Endothelial cell of umbilical vein (primary cell): ENCODE data around the gene LRRC37B. TPM values are rescaled to one million over a fixed set of nuclear protein-coding genes. Genes with fewer than 3 reads are reported as not detected.

ENCODE experiments used
- BruUV-seq: library from RNA; stranded (reverse); fragments of 400-500 nt; replicated peaks from 2 replicates; lab custom pipeline; 2021; lab: Mats Ljungman, UMichigan
- CTCF ChIA-PET: fragments of 300-600, 350-600 bp; sonication (Branson Sonifier 250); formaldehyde crosslinking; loops from one replicate; lab custom pipeline; 2021; ENCODE audit warnings: antibody characterized with exemption, inconsistent platforms; lab: Charles Lee
- POLR2A ChIA-PET: fragments of 300-600, 350-600 bp; sonication (Branson Sonifier 250); formaldehyde crosslinking; loops from one replicate; lab custom pipeline; 2021; ENCODE audit warnings: antibody characterized with exemption, inconsistent platforms; lab: Charles Lee
- DNase-seq: peaks from one replicate; pipeline ENCODE4 v3.0.0-alpha.2; 2011; ENCODE audit warnings: low read depth, low spot score
- FAIRE-seq: peaks from 2 replicates; lab custom pipeline; 2011; peaks lifted over from hg19 to GRCh38; lab: Jason Lieb, UNC
- H2AFZ ChIP-seq: 2 replicates; pipeline ENCODE4 v1.6.0; 2012; ENCODE audit warnings: low read depth, low read length, control low read depth, inconsistent platforms
- H3K27ac ChIP-seq: 2 replicates; pipeline ENCODE4 v1.5.1; 2011; ENCODE audit warnings: low read depth, mild to moderate bottlenecking, control low read depth, low read length, moderate library complexity; ENCODE audit not compliant: insufficient read depth
- H3K27me3 ChIP-seq, 2 experiments: 2 replicates each; pipeline versions ENCODE4 v1.6.0 to v1.6.1; 2011; ENCODE audit warnings: low read length in 2 of 2, mixed read lengths in 1 of 2; ENCODE audit not compliant: control insufficient read depth in 2 of 2, insufficient read depth in 2 of 2
- H3K36me3 ChIP-seq, 2 experiments: 2 replicates in 1 of 2; 3 replicates in 1 of 2; pipeline ENCODE4 v1.5.1; 2011; ENCODE audit warnings: low read length in 2 of 2, mild to moderate bottlenecking in 1 of 2, moderate library complexity in 1 of 2; ENCODE audit not compliant: control insufficient read depth in 2 of 2, insufficient read depth in 2 of 2; ENCODE audit errors: extremely low read depth in 1 of 2
- H3K4me1 ChIP-seq: 3 replicates; pipeline ENCODE4 v1.5.1; 2011; ENCODE audit warnings: mild to moderate bottlenecking, low read length; ENCODE audit not compliant: control insufficient read depth, insufficient read depth; ENCODE audit errors: extremely low read depth
- H3K4me2 ChIP-seq: 2 replicates; pipeline ENCODE4 v1.6.1; 2011; ENCODE audit warnings: low read length, control low read depth, mixed read lengths; ENCODE audit not compliant: insufficient read depth
- H3K4me3 ChIP-seq, 3 experiments: fragments of 200-600 bp in 1 of 3; sonication (generic), shearing (Covaris generic) in 1 of 3; replicated peaks in 1 of 3; 2 replicates each; pipeline ENCODE4 v1.5.1; 2011 to 2016; ENCODE audit warnings: control low read depth in 3 of 3, low read length in 3 of 3, mild to moderate bottlenecking in 2 of 3, inconsistent platforms in 1 of 3, low read depth in 1 of 3, moderate library complexity in 1 of 3; ENCODE audit not compliant: insufficient read depth in 1 of 3
- H3K79me2 ChIP-seq: 2 replicates; pipeline ENCODE4 v1.6.0; 2012; ENCODE audit warnings: low read length, inconsistent platforms; ENCODE audit not compliant: control insufficient read depth, insufficient read depth
- H3K9ac ChIP-seq: replicated peaks from 2 replicates; pipeline ENCODE3; 2011; ENCODE audit warnings: low read length, control low read depth; ENCODE audit not compliant: insufficient read depth; ENCODE audit errors: extremely low read depth
- H3K9me1 ChIP-seq: replicated peaks from 3 replicates; pipeline ENCODE4 v1.6.0; 2011; ENCODE audit warnings: mild to moderate bottlenecking, low read length; ENCODE audit not compliant: control insufficient read depth, insufficient read depth; ENCODE audit errors: extremely low read depth
- H3K9me3 ChIP-seq: replicated peaks from 2 replicates; pipeline ENCODE4 v1.5.1; 2012; ENCODE audit warnings: low read length, inconsistent platforms; ENCODE audit not compliant: control insufficient read depth, insufficient read depth
- H4K20me1 ChIP-seq: replicated peaks from 2 replicates; pipeline ENCODE3; 2011; ENCODE audit warnings: mild to moderate bottlenecking, low read length; ENCODE audit not compliant: control insufficient read depth, insufficient read depth; ENCODE audit errors: extremely low read depth
- EZH2 ChIP-seq: IDR thresholded peaks from 2 replicates; pipeline ENCODE4 v1.6.1; 2012; ENCODE audit warnings: borderline replicate concordance, low read depth, mild to moderate bottlenecking, moderate library complexity, low read length, inconsistent platforms; ENCODE audit not compliant: severe bottlenecking
- FOS ChIP-seq: IDR thresholded peaks from 2 replicates; pipeline ENCODE4 v1.6.1; 2011; ENCODE audit warnings: mild to moderate bottlenecking, low read length, moderate library complexity, borderline replicate concordance; ENCODE audit not compliant: insufficient read depth
- GATA2 ChIP-seq: IDR thresholded peaks from 2 replicates; pipeline ENCODE4 v1.7.0; 2011; ENCODE audit warnings: low read depth, mild to moderate bottlenecking, moderate library complexity, mixed read lengths, low read length; ENCODE audit not compliant: insufficient read length, insufficient read depth
- JUN ChIP-seq: IDR thresholded peaks from 2 replicates; pipeline ENCODE4 v1.6.1; 2011; ENCODE audit warnings: borderline replicate concordance, low read depth; ENCODE audit not compliant: insufficient read length, insufficient read depth
- MYC ChIP-seq: IDR thresholded peaks from one replicate; pipeline ENCODE4 v1.6.1; 2011; ENCODE audit warnings: mild to moderate bottlenecking, low read depth, low read length
- POLR2A ChIP-seq: IDR thresholded peaks from 2 replicates; pipeline ENCODE4 v1.6.1; 2012; ENCODE audit warnings: low read depth, mild to moderate bottlenecking, control low read depth, low read length
- POLR2AphosphoS5 ChIP-seq: IDR thresholded peaks from 2 replicates; pipeline ENCODE4 v1.6.1; 2012; ENCODE audit warnings: low read depth, mild to moderate bottlenecking, control low read depth, low read length, moderate library complexity; ENCODE audit not compliant: insufficient read depth
- dilution Hi-C: fragments of 300-500 bp; cut with MboI; formaldehyde crosslinking; loops from one replicate; pipeline ENCODE4 v1.15.0; 2019; ENCODE audit warnings: low sequenced_read_pairs; ENCODE audit not compliant: extremely low pct_ligation_motif_present
- intact Hi-C: fragments of 100-400 bp; cut with micrococcal nuclease; formaldehyde crosslinking; loops from one replicate; pipeline ENCODE4 v1.10.0; 2022
- polyA plus RNA-seq, 4 experiments: library from polyadenylated mRNA; depleted of rRNA in 3 of 4; stranded (reverse) in 3 of 4; unstranded in 1 of 4; fragments of >200 nt; gene quantifications; 2 replicates each; pipeline versions ENCODE4 v1.2.1 to v1.2.3, GENCODE V29; 2011 to 2012; ENCODE audit warnings: missing spikeins in 1 of 4
- total RNA-seq: library from RNA; stranded (reverse); gene quantifications from 2 replicates; pipeline ENCODE4 v1.2.3, GENCODE V29; 2021
- TF ChIP-seq, protein P1 (sequence below): IDR thresholded peaks from 2 replicates; pipeline ENCODE4 v1.6.1; 2011; ENCODE audit not compliant: insufficient read depth, insufficient read length
- TF ChIP-seq, protein P2 (sequence below), 2 donors: IDR thresholded peaks; 1 replicate in 1 of 2; 2 replicates in 1 of 2; pipeline ENCODE4 v1.5.1; 2011; ENCODE audit warnings: low read length in 2 of 2, mild to moderate bottlenecking in 2 of 2, moderate library complexity in 2 of 2, control low read depth in 1 of 2, inconsistent platforms in 1 of 2, low read depth in 1 of 2; ENCODE audit not compliant: insufficient read depth in 1 of 2; ENCODE audit errors: extremely low read depth in 1 of 2

LRRC37B gene
- total and polyA plus RNA-seq, 2 donors (not counting 3 experiments of a cell fraction or from before 2014, with no cell fraction given): 12.9 to 22.5 TPM

DNA sequence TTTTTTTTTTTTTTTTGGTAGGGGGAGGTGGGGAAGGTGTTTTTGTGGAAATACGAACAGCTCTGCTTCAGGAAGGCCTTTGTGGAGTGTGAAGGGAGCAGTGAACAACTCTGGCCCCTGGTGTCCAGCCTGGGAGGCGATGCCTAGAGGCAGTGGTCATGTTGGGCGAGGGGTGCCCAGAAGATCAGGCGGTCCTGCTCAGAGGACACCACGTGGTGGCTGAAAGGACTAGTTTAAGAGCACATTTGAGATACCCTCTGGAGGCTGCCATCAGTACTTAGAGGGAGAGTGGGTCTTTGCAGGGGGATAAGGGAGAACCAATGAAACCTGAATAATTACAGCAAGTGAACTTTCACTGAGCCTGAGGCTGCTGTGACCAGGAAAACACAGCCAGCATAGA is 95.0 kb downstream of the LRRC37B start:
- intact Hi-C loops (no loop called here), dilution Hi-C loops (no loop called here)
- Histone ChIP-seq H4K20me1 (no peaks in the 10 kb centered on the region), H2AFZ (no peak overlapping the region), H3K9me3 (no peaks in the 10 kb centered on the region), H3K79me2 (no peaks in the 10 kb centered on the region), H3K27me3 (no peaks in the 10 kb centered on the region), H3K9ac (no peak overlapping the region), H3K36me3 (no peaks in the 10 kb centered on the region), H3K27ac (no peak overlapping the region), H3K4me3 (no peak overlapping the region), H3K9me1 (no peaks in the 10 kb centered on the region), H3K4me1 (peaks cover 19% of the 10 kb centered on the region), H3K4me2 (no peak overlapping the region)
- TF ChIP-seq, protein P1, sequence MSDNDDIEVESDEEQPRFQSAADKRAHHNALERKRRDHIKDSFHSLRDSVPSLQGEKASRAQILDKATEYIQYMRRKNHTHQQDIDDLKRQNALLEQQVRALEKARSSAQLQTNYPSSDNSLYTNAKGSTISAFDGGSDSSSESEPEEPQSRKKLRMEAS: no peak
- TF ChIP-seq POLR2AphosphoS5 (no peak), MYC (no peak), GATA2 (no peak), FOS (no peak), POLR2A (no peak), JUN (no peak), EZH2 (no peak)
- TF ChIP-seq, protein P2, sequence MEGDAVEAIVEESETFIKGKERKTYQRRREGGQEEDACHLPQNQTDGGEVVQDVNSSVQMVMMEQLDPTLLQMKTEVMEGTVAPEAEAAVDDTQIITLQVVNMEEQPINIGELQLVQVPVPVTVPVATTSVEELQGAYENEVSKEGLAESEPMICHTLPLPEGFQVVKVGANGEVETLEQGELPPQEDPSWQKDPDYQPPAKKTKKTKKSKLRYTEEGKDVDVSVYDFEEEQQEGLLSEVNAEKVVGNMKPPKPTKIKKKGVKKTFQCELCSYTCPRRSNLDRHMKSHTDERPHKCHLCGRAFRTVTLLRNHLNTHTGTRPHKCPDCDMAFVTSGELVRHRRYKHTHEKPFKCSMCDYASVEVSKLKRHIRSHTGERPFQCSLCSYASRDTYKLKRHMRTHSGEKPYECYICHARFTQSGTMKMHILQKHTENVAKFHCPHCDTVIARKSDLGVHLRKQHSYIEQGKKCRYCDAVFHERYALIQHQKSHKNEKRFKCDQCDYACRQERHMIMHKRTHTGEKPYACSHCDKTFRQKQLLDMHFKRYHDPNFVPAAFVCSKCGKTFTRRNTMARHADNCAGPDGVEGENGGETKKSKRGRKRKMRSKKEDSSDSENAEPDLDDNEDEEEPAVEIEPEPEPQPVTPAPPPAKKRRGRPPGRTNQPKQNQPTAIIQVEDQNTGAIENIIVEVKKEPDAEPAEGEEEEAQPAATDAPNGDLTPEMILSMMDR (IDR thresholded peaks at IDR 0.05; ENCODE audit: extremely low read depth in 1 of 2, insufficient read depth in 1 of 2, low read depth in 1 of 2, low read length in 2 of 2): no peak
- no TSS peak for BruUV-seq
- FAIRE-seq: no peak
- CTCF ChIA-PET: interaction anchor here (1.5 kb wide), 1 partner anchor 9 kb away, joined by 3 read pairs; no protein-coding TSS in a partner anchor
- POLR2A ChIA-PET: no interaction called here
- no peak for DNase-seq
